Neural crest cell (in vitro differentiated cells): ENCODE data around the gene HDGF. TPM values are rescaled to one million over a fixed set of nuclear protein-coding genes. Genes with fewer than 3 reads are reported as not detected.

Experiments
- DNase-seq: peaks from one replicate; pipeline ENCODE4 v3.0.0; 2021; ENCODE audit warnings: low read depth, mixed read lengths, low spot score
- H3K27ac Mint-ChIP-seq: one replicate; pipeline ENCODE4 v1.8.0; 2021; ENCODE audit warnings: mild to moderate bottlenecking, mixed read lengths; ENCODE audit not compliant: unreplicated experiment
- H3K27me3 Mint-ChIP-seq: 2 replicates; pipeline ENCODE4 v1.8.0; 2021; ENCODE audit warnings: low read depth, mild to moderate bottlenecking, mixed read lengths
- H3K36me3 Mint-ChIP-seq: 2 replicates; pipeline ENCODE4 v1.8.0; 2021; ENCODE audit warnings: low read depth, mild to moderate bottlenecking, mixed read lengths
- H3K4me1 Mint-ChIP-seq: 2 replicates; pipeline ENCODE4 v1.8.0; 2021; ENCODE audit warnings: mixed read lengths
- H3K4me3 Mint-ChIP-seq: one replicate; pipeline ENCODE4 v1.8.0; 2021; ENCODE audit warnings: mild to moderate bottlenecking, mixed read lengths
- H3K9me3 Mint-ChIP-seq: 2 replicates; pipeline ENCODE4 v1.8.0; 2021; ENCODE audit warnings: mixed read lengths
- total RNA-seq: library from RNA; stranded (reverse); gene quantifications from 2 replicates; pipeline ENCODE4 v1.2.1, GENCODE V29; 2021
- TF ChIP-seq, protein P1 (sequence below): fragments of 200-600 bp; sonication (generic); conservative IDR thresholded peaks from 2 replicates; pipeline ENCODE4 v1.5.0; 2021; ENCODE audit warnings: antibody characterized with exemption, mild to moderate bottlenecking

The HDGF gene
- total RNA-seq, 1 donor from 2014 or later = 304 TPM

DNA sequence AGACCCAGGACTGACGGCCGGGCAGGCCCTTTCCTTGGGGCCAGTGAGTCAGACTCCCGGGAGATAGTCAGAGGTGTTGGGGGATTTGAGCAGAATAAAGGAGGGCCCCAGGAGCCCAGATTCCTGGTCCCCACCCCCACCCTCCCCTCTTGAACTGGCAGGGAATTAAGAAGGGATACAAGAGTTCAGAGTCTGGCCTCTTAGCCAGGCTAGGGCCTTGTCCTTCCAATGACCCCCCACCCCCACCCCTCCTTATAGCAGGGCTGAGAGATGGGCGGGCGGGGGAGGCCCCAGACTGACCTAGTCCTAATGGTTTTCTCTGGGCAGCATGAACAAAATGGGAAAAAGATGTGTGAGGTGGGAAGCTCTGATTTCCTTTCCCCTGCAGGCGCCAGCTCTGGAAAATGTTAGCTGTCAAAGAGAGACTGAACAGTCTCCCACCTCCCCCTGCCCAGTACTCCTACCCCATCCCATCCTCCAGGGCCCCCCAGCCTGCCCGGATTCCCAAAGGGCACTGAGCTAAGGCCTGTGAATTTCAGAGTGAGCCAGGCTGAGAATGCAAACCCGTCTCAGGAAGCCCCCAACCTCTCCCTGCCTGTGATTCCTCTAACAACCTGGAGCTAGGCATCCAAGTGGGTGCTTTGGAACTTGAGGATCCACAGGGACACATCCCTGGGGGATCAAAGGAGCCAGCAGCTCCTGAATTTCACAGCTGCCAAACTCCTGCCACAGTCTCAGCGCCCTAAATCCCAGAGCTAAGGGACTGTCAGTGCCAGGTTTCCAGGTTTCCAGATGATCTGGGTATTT lies 40.3 kb downstream of the HDGF start:
- Mint-ChIP-seq H3K27me3 (peaks cover 11% of the 10 kb centered on the region), H3K27ac (no peak overlapping the region), H3K4me1 (peaks cover 61% of the 10 kb centered on the region), H3K36me3 (peaks cover 8% of the 10 kb centered on the region), H3K9me3 (no peaks in the 10 kb centered on the region), H3K4me3 (peak overlapping the region; percentile 68)
- TF ChIP-seq, protein P1, sequence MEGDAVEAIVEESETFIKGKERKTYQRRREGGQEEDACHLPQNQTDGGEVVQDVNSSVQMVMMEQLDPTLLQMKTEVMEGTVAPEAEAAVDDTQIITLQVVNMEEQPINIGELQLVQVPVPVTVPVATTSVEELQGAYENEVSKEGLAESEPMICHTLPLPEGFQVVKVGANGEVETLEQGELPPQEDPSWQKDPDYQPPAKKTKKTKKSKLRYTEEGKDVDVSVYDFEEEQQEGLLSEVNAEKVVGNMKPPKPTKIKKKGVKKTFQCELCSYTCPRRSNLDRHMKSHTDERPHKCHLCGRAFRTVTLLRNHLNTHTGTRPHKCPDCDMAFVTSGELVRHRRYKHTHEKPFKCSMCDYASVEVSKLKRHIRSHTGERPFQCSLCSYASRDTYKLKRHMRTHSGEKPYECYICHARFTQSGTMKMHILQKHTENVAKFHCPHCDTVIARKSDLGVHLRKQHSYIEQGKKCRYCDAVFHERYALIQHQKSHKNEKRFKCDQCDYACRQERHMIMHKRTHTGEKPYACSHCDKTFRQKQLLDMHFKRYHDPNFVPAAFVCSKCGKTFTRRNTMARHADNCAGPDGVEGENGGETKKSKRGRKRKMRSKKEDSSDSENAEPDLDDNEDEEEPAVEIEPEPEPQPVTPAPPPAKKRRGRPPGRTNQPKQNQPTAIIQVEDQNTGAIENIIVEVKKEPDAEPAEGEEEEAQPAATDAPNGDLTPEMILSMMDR = no peak
- DNase-seq = no peak

DNA sequence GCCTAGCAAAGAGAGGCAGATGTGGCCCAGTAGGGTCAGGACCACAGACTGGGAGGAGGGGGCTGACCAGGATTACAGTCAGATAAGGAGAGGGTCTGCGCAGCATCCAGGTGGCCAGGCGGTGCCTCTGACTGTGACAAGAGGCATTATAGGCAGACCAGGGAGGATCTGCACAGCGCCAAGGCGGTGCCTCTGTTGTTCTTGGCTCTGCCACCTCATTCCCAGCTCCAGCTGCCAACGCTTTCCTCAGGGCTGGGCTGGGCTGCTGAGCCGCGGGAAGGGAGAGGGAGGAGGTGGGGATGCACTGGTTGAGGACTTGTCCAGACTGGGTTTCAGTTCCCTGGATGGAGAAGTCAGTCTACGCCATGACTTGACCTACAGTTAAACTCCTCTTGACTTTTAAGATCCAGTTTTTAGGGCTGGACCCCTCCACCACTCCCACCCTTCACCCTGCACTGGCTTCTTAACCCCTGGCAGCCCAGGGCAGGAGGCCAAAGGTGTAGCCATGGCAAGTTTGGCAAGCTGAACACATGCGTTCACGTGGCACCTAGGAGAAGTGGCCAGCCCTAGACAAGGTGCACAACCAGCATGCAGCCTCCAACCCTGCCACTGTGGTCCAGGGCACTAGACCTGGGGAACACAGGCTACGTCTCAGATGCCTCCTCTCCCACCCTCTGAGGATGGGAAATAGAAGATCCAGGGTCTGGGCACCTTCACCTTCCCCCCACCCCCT lies 41.6 kb downstream of the HDGF start:
- no peak for DNase-seq

DNA sequence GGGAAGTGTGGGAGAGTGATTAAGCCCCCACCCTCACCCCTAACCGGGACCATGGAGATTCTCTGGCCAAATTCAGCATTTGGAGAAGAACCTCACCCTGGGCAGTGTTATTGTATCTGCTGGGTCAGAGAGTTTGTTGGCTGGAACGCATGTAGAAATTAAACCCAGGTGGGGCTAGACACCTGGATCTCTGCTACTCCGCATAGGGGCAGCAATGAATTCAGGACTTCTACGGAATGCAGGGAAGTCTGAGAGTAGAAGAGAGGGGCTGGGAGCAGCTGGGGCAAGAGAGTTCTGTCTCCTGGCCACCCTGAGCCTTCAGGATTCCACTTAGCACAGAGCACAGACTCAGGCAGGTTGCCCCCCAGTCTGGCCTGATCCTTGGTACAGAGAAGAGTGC lies 42.4 kb downstream of the HDGF start:
- Mint-ChIP-seq H3K27ac (peak overlapping the region; percentile 96), H3K4me3 (peak overlapping the region; percentile 86), H3K27me3 (peaks cover 27% of the 10 kb centered on the region), H3K4me1 (peaks cover 64% of the 10 kb centered on the region), H3K9me3 (no peaks in the 10 kb centered on the region), H3K36me3 (no peaks in the 10 kb centered on the region)
- TF ChIP-seq, protein P1 = no peak
- DNase-seq = no peak

More for the DNA sequence above, 41.6 kb downstream of the HDGF start:
- Mint-ChIP-seq H3K27ac (no peak overlapping the region), H3K27me3 (peaks cover 20% of the 10 kb centered on the region), H3K4me3 (peak overlapping the region; percentile 86), H3K36me3 (no peaks in the 10 kb centered on the region), H3K4me1 (peaks cover 60% of the 10 kb centered on the region), H3K9me3 (no peaks in the 10 kb centered on the region)
- TF ChIP-seq, protein P1 = no peak

DNA sequence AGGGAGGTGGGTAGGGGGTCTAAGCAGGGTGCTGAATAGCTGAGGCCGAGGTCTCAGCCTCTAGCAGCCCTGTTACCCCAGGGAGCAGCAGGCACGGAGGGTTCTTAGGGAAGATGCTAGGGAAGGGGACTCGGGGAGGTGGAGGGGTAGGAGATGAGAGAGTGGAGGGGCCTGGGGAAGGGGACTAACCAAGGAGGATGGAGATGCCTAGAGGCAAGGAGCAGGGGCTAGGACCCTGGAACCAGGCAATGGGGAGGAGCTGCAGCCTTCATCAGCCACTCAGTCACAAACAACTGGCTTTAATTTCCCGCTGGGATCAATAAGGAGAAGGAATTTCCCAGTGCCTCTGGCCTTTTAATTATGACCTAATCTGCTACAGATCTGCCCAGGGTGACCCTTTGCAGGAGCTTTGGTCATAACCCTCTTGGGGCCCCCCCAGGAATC lies 43.2 kb downstream of the HDGF start:
- H3K4me3 Mint-ChIP-seq = peak overlapping the region; percentile 86

More for the DNA sequence above, 43.2 kb downstream of the HDGF start:
- Mint-ChIP-seq H3K27me3 (peaks cover 30% of the 10 kb centered on the region), H3K9me3 (no peaks in the 10 kb centered on the region), H3K27ac (peak overlapping the region; percentile 96), H3K4me1 (peaks cover 71% of the 10 kb centered on the region), H3K36me3 (no peaks in the 10 kb centered on the region)
- no peak for DNase-seq
- TF ChIP-seq, protein P1 = no peak
